ENCODE measurements around the gene MCCC2. TPM values are rescaled to one million over a fixed set of nuclear protein-coding genes. Genes with fewer than 3 reads are reported as not detected.
A peak's percentile ranks its signal among the peaks of the same experiment; 100 is the strongest.
"Not testable (repeated sequence)": the region's sequence is repeated elsewhere in the genome, so short reads cannot be mapped to it uniquely, and the experiment has no call there.

Gene MCCC2
- total and polyA plus RNA-seq, 2 experiments from 2014 or later, result 31.9 to 59.1 TPM

DNA sequence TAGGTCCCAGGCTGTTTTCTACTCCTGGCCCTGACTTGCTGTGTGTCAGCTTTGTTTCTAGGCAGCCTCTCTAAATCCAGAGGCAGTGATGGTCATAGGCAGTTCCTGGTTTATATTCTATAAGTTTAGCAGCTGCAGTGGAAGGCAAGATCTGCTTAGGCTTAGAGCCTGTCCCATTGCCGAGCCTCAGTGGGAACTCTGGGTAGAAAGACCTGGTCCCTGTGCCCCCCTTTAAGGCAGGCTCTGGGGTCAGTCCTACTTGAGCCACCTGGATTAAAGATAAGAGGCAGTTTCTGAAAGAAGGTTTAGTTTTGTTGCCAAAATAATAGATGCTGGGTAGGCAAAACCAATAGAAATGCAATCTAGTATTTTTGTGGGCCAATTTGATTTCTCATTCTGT is 13.6 kb downstream of the MCCC2 start (continued):
- TF ChIP-seq, protein P1, sequence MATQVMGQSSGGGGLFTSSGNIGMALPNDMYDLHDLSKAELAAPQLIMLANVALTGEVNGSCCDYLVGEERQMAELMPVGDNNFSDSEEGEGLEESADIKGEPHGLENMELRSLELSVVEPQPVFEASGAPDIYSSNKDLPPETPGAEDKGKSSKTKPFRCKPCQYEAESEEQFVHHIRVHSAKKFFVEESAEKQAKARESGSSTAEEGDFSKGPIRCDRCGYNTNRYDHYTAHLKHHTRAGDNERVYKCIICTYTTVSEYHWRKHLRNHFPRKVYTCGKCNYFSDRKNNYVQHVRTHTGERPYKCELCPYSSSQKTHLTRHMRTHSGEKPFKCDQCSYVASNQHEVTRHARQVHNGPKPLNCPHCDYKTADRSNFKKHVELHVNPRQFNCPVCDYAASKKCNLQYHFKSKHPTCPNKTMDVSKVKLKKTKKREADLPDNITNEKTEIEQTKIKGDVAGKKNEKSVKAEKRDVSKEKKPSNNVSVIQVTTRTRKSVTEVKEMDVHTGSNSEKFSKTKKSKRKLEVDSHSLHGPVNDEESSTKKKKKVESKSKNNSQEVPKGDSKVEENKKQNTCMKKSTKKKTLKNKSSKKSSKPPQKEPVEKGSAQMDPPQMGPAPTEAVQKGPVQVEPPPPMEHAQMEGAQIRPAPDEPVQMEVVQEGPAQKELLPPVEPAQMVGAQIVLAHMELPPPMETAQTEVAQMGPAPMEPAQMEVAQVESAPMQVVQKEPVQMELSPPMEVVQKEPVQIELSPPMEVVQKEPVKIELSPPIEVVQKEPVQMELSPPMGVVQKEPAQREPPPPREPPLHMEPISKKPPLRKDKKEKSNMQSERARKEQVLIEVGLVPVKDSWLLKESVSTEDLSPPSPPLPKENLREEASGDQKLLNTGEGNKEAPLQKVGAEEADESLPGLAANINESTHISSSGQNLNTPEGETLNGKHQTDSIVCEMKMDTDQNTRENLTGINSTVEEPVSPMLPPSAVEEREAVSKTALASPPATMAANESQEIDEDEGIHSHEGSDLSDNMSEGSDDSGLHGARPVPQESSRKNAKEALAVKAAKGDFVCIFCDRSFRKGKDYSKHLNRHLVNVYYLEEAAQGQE (IDR thresholded peaks at IDR 0.05; ENCODE audit: unreplicated experiment), result no peak

DNA sequence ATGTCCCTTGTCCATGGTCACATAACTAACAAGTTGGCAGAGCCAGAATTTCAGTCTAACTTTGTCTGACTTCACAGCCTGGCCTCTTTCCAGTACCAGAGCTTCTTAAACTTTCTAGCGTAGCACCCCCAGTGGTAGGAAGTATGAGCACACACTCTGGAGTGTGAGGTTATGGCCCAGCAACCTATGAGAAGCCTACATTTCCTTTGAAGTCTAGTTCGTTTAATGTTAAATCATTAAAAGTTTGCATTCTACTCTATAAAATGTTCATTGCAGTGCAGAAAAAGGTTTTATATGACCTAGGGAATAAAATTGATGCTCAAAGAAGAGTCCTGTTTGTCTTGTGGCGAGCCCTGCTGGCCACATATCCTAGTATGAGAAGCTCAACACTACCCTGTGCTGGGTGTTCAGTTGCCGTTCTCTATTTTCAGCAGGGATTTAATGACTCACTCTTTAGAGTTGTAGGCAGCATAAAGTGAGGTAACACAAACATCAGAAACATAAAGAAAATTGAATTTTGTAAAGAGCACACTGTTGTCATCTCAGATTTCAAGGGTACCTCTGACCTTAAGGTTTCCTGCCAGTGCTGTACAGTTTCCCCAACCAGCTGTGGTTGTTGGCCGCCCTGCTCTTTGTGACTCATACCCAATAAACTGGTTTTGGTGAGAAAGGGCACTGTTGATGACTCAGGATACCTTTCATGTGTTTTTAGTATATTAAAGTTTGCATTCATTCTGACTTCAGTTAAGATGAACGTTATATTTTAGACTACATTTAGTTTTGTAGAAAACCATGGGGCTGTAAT is 14.3 kb downstream of the MCCC2 start:
- Mint-ChIP-seq H3K9me3 (0 out of 3 replicates have a peak, but pooled peaks cover 4% of the 10 kb centered on the region), H3K27ac (no peak overlapping the region), H3K36me3 (ENCODE audit: low read depth) (peaks cover 77% of the 10 kb centered on the region), H3K27me3 (ENCODE audit: insufficient read depth, low read depth, poor library complexity) (peaks cover 5% of the 10 kb centered on the region), H3K4me3 (no peak overlapping the region), H3K4me1 (no peaks in the 10 kb centered on the region)
- ATAC-seq (peak; percentile 100), DNase-seq (ENCODE audit: low spot score) (peak; percentile 86)
- Histone ChIP-seq H3K4me3 (no peak overlapping the region), H3F3A (replicated peaks; ENCODE audit: low read depth) (0 out of 2 replicates have a peak, but pooled peaks cover 3% of the 10 kb centered on the region), H3K27me3 (ENCODE audit: insufficient read depth) (no peaks in the 10 kb centered on the region), H3K27ac (ENCODE audit: low read depth) (no peak overlapping the region), H4K20me1 (replicated peaks; ENCODE audit: insufficient read depth) (peaks cover 11% of the 10 kb centered on the region; the same call in 1 of the 2 replicates), H3K36me3 (ENCODE audit: insufficient read depth) (peaks cover 30% of the 10 kb centered on the region), H3K79me2 (replicated peaks; ENCODE audit: insufficient read depth) (peaks cover 8% of the 10 kb centered on the region; the same call in 1 of the 2 replicates), H3K4me2 (no peak overlapping the region), H3K9me2 (ENCODE audit: insufficient read depth) (no peaks in the 10 kb centered on the region), H2AFZ (no peak overlapping the region), H3K4me1 (ENCODE audit: insufficient read depth) (no peaks in the 10 kb centered on the region)
- TF ChIP-seq ZNF331 (CRISPR knock-in tag; IDR thresholded peaks at IDR 0.05; ENCODE audit: low read depth) (no peak), ZNF114 (CRISPR knock-in tag; IDR thresholded peaks at IDR 0.05) (no peak), NANOG (IDR thresholded peaks at IDR 0.05; ENCODE audit: borderline replicate concordance) (no peak), EZH2phosphoT487 (IDR thresholded peaks at IDR 0.05; ENCODE audit: unreplicated experiment) (peak; percentile 45), CREB1 (CRISPR knock-in tag; IDR thresholded peaks at IDR 0.05; ENCODE audit: low read depth) (no peak)
- TF ChIP-seq, protein P2, sequence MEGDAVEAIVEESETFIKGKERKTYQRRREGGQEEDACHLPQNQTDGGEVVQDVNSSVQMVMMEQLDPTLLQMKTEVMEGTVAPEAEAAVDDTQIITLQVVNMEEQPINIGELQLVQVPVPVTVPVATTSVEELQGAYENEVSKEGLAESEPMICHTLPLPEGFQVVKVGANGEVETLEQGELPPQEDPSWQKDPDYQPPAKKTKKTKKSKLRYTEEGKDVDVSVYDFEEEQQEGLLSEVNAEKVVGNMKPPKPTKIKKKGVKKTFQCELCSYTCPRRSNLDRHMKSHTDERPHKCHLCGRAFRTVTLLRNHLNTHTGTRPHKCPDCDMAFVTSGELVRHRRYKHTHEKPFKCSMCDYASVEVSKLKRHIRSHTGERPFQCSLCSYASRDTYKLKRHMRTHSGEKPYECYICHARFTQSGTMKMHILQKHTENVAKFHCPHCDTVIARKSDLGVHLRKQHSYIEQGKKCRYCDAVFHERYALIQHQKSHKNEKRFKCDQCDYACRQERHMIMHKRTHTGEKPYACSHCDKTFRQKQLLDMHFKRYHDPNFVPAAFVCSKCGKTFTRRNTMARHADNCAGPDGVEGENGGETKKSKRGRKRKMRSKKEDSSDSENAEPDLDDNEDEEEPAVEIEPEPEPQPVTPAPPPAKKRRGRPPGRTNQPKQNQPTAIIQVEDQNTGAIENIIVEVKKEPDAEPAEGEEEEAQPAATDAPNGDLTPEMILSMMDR (conservative IDR thresholded peaks at IDR 0.05; ENCODE audit: low read depth in 2 of 2), result peak; percentile 72 to 80

DNA sequence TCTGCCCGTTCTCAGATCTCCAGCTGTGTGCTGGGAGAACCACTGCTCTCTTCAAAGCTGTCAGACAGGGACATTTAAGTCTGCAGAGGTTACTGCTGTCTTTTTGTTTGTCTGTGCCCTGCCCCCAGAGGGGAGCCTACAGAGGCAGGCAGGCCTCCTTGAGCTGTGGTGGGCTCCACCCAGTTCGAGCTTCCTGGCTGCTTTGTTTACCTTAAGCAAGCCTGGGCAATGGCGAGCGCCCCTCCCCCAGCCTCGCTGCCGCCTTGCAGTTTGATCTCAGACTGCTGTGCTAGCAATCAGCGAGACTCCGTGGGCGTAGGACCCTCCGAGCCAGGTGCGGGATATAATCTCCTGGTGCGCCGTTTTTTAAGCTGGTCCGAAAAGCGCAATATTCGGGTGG is 22.8 kb downstream of the MCCC2 start:
- DNase-seq (ENCODE audit: low spot score); H3K9me2 ChIP-seq (ENCODE audit: insufficient read depth); H3K4me1 ChIP-seq (ENCODE audit: insufficient read depth); H3K27ac Mint-ChIP-seq; ATAC-seq; H2AFZ ChIP-seq; H3K79me2 ChIP-seq (replicated peaks; ENCODE audit: insufficient read depth); H3K27me3 ChIP-seq (ENCODE audit: insufficient read depth); H3K4me1 Mint-ChIP-seq; H3F3A ChIP-seq (replicated peaks; ENCODE audit: low read depth); H3K4me3 ChIP-seq; H3K27me3 Mint-ChIP-seq (ENCODE audit: insufficient read depth, low read depth, poor library complexity); H3K4me2 ChIP-seq; H3K4me3 Mint-ChIP-seq; H4K20me1 ChIP-seq (replicated peaks; ENCODE audit: insufficient read depth); H3K27ac ChIP-seq (ENCODE audit: low read depth): not testable (repeated sequence)
- peaks cover 15% of the 10 kb centered on the region for H3K36me3 ChIP-seq (ENCODE audit: insufficient read depth)
- Mint-ChIP-seq H3K36me3 (ENCODE audit: low read depth) (peaks cover 60% of the 10 kb centered on the region), H3K9me3 (peaks cover 22% of the 10 kb centered on the region)

Measured in GM23338 (cell line).